GM23338 (cell line): ENCODE results near the gene UPK2. TPM values are rescaled to one million over a fixed set of nuclear protein-coding genes. Genes with fewer than 3 reads are reported as not detected.

ENCODE experiments used
- ATAC-seq: fragments of 200-7000 bp; cut with Tn5 transposase; 3 replicates; pipeline ENCODE4 v1.9.1; 2020
- DNase-seq: peaks from one replicate; pipeline ENCODE4 v3.0.0-alpha.2; 2015; ENCODE audit warnings: low spot score
- H2AFZ ChIP-seq: fragments of 200-600 bp; sonication (generic); 2 replicates; pipeline ENCODE4 v1.8.0; 2016; ENCODE audit warnings: antibody characterized with exemption, mild to moderate bottlenecking, moderate library complexity
- H3F3A ChIP-seq: fragments of 200-600 bp; sonication (generic); replicated peaks from 2 replicates; pipeline ENCODE4 v1.8.0; 2017; ENCODE audit warnings: antibody characterized with exemption, mixed run types, low read depth
- H3K27ac ChIP-seq: fragments of 200-600 bp; sonication (generic); 2 replicates; pipeline ENCODE4 v1.6.1; 2016; ENCODE audit warnings: low read depth
- H3K27me3 ChIP-seq: fragments of 200-600 bp; sonication (generic); 2 replicates; pipeline ENCODE4 v1.8.0; 2016; ENCODE audit warnings: mild to moderate bottlenecking, mixed run types, moderate library complexity; ENCODE audit not compliant: insufficient read depth
- H3K36me3 ChIP-seq: fragments of 200-600 bp; sonication (generic); 2 replicates; pipeline ENCODE4 v1.8.0; 2016; ENCODE audit warnings: mild to moderate bottlenecking; ENCODE audit not compliant: insufficient read depth
- H3K4me1 ChIP-seq: fragments of 200-600 bp; sonication (generic); 2 replicates; pipeline ENCODE4 v1.8.0; 2016; ENCODE audit warnings: mild to moderate bottlenecking, moderate library complexity; ENCODE audit not compliant: insufficient read depth
- H3K4me2 ChIP-seq: fragments of 200-600 bp; sonication (generic); 2 replicates; pipeline ENCODE4 v1.7.1; 2017; ENCODE audit warnings: mixed run types
- H3K4me3 ChIP-seq: fragments of 200-600 bp; sonication (generic); 2 replicates; pipeline ENCODE4 v1.6.1; 2016; ENCODE audit warnings: mixed run types
- H3K79me2 ChIP-seq: fragments of 200-600 bp; sonication (generic); replicated peaks from 2 replicates; pipeline ENCODE4 v1.8.0; 2017; ENCODE audit warnings: mild to moderate bottlenecking; ENCODE audit not compliant: insufficient read depth
- H3K9me2 ChIP-seq: fragments of 200-600 bp; sonication (generic); 2 replicates; pipeline ENCODE4 v1.8.0; 2017; ENCODE audit not compliant: insufficient read depth
- H4K20me1 ChIP-seq: fragments of 200-600 bp; sonication (generic); replicated peaks from 2 replicates; pipeline ENCODE4 v1.8.0; 2017; ENCODE audit warnings: mild to moderate bottlenecking; ENCODE audit not compliant: insufficient read depth
- H3K27ac Mint-ChIP-seq: 2 replicates; pipeline ENCODE4 v1.8.0; 2020; ENCODE audit warnings: inconsistent platforms, mild to moderate bottlenecking, moderate library complexity, mixed read lengths
- H3K27me3 Mint-ChIP-seq: 3 replicates; pipeline ENCODE4 v1.8.0; 2022; ENCODE audit warnings: low read depth, mild to moderate bottlenecking, moderate library complexity, mixed read lengths, inconsistent platforms; ENCODE audit not compliant: insufficient read depth, poor library complexity
- H3K36me3 Mint-ChIP-seq: 3 replicates; pipeline ENCODE4 v1.8.0; 2021; ENCODE audit warnings: low read depth, mild to moderate bottlenecking, inconsistent platforms, moderate library complexity, mixed read lengths
- H3K4me1 Mint-ChIP-seq: 3 replicates; pipeline ENCODE4 v1.8.0; 2020; ENCODE audit warnings: mild to moderate bottlenecking, inconsistent platforms, mixed read lengths
- H3K4me3 Mint-ChIP-seq: 3 replicates; pipeline ENCODE4 v1.8.0; 2021; ENCODE audit warnings: moderate library complexity, mild to moderate bottlenecking, inconsistent platforms, mixed read lengths
- H3K9me3 Mint-ChIP-seq: 3 replicates; pipeline ENCODE4 v1.8.0; 2020; ENCODE audit warnings: moderate library complexity, mild to moderate bottlenecking, inconsistent platforms, mixed read lengths
- CREB1 ChIP-seq: fragments of 250-450 bp; sonication (Bioruptor Pico); IDR thresholded peaks from 2 replicates; pipeline ENCODE4 v1.5.0; 2020; ENCODE audit warnings: low read depth, mild to moderate bottlenecking, moderate library complexity
- EZH2 ChIP-seq: fragments of 200-600 bp; sonication (generic); IDR thresholded peaks from one replicate; pipeline ENCODE4 v1.8.0; 2017; ENCODE audit warnings: antibody characterized with exemption, mild to moderate bottlenecking, low read depth; ENCODE audit not compliant: unreplicated experiment
- EZH2phosphoT487 ChIP-seq: fragments of 200-600 bp; sonication (generic); IDR thresholded peaks from one replicate; pipeline ENCODE4 v1.8.1; 2018; ENCODE audit warnings: antibody characterized with exemption; ENCODE audit not compliant: unreplicated experiment
- JUNB ChIP-seq: IDR thresholded peaks from one replicate; pipeline ENCODE4 v1.6.1; 2016; ENCODE audit warnings: antibody characterized with exemption; ENCODE audit not compliant: unreplicated experiment
- NANOG ChIP-seq: IDR thresholded peaks from 2 replicates; pipeline ENCODE4 v1.6.1; 2016; ENCODE audit warnings: antibody characterized with exemption, borderline replicate concordance
- POLR2AphosphoS5 ChIP-seq: IDR thresholded peaks from 2 replicates; pipeline ENCODE4 v1.6.1; 2016; ENCODE audit warnings: antibody characterized with exemption, low read depth
- STAT1 ChIP-seq: IDR thresholded peaks from one replicate; pipeline ENCODE4 v1.6.1; 2016; ENCODE audit warnings: antibody characterized with exemption; ENCODE audit not compliant: unreplicated experiment
- ZNF114 ChIP-seq: fragments of 250-450 bp; sonication (Bioruptor Pico); IDR thresholded peaks from 2 replicates; pipeline ENCODE4 v1.5.0; 2020; ENCODE audit warnings: mild to moderate bottlenecking, moderate library complexity
- ZNF331 ChIP-seq: fragments of 250-450 bp; sonication (Bioruptor Pico); IDR thresholded peaks from 2 replicates; pipeline ENCODE4 v1.5.0; 2020; ENCODE audit warnings: low read depth, mild to moderate bottlenecking, moderate library complexity
- polyA plus RNA-seq: library from polyadenylated mRNA; unstranded; fragments of >200 nt; fragmentation: Nextera tagmentation; extraction: Ambion mirVana; gene quantifications from 2 replicates; pipeline ENCODE4 v1.2.1, GENCODE V29; 2016
- total RNA-seq: library from RNA; depleted of rRNA; stranded (reverse); fragments of >200 nt; shearing (Covaris generic); gene quantifications from 2 replicates; pipeline ENCODE4 v1.2.3, GENCODE V29; 2014
- TF ChIP-seq, protein P1 (sequence below): IDR thresholded peaks from one replicate; pipeline ENCODE4 v1.6.1; 2018; ENCODE audit warnings: antibody characterized with exemption; ENCODE audit not compliant: unreplicated experiment
- TF ChIP-seq, protein P2 (sequence below): IDR thresholded peaks from 2 replicates; pipeline ENCODE4 v1.6.1; 2016; ENCODE audit warnings: antibody characterized with exemption
- TF ChIP-seq, protein P3 (sequence below): fragments of 250-450 bp; sonication (Bioruptor Pico); IDR thresholded peaks from 2 replicates; pipeline ENCODE4 v1.5.0; 2020; ENCODE audit warnings: mild to moderate bottlenecking, moderate library complexity
- TF ChIP-seq, protein P4 (sequence below), 2 experiments: fragments of 200-600 bp in 1 of 2; sonication (generic) in 1 of 2; conservative IDR thresholded peaks; 2 replicates each; pipeline versions ENCODE4 v1.5.1 to v1.6.1; 2016 to 2017; ENCODE audit warnings: antibody characterized with exemption in 2 of 2, low read depth in 2 of 2, mild to moderate bottlenecking in 2 of 2, moderate library complexity in 1 of 2

Gene UPK2
- total and polyA plus RNA-seq, 2 experiments from 2014 or later, result 0.74 TPM; not detected in 1

DNA sequence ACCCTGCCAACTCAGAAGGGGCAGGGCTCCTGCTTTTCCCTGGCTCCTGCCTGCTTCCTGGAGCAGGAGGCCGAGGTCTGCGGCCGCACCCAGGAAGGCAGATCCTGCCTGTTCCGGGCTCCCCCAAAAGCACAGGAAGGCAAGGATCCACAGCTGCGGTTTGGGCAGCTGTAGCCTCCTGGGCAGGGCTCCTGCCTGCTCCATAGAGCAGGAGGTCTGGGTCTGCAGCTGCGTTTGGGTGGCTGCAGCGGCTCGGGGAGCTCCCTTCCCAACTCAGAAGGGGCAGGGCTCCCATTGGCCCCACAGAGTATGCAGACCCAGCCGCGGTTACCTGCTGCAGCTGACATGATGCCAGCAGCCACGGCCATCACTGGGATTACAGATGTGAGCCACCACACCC lies 5.5 kb downstream of the UPK2 start:
- no peaks in the 10 kb centered on the region for H3K79me2 ChIP-seq

More for the DNA sequence above, 5.5 kb downstream of the UPK2 start:
- Histone ChIP-seq H3K36me3 (no peaks in the 10 kb centered on the region), H3K4me3 (no peak overlapping the region), H2AFZ (peak overlapping the region; percentile 63; the same call in 1 of the 2 replicates), H3K27me3 (no peaks in the 10 kb centered on the region), H3K4me1 (no peaks in the 10 kb centered on the region), H3K27ac (no peak overlapping the region), H3K4me2 (no peak overlapping the region), H4K20me1 (no peaks in the 10 kb centered on the region), H3K9me2 (no peaks in the 10 kb centered on the region), H3F3A (no peaks in the 10 kb centered on the region)
- H3K27me3 Mint-ChIP-seq, result peaks cover 12% of the 10 kb centered on the region
- no peak overlapping the region for H3K27ac Mint-ChIP-seq
- no peaks in the 10 kb centered on the region for H3K9me3 Mint-ChIP-seq
- H3K4me3 Mint-ChIP-seq, result no peak overlapping the region
- H3K36me3 Mint-ChIP-seq, result no peaks in the 10 kb centered on the region
- no peaks in the 10 kb centered on the region; the same call in 2 of the 3 replicates for H3K4me1 Mint-ChIP-seq
- DNase-seq, result peak; percentile 30
- ATAC-seq, result peak; percentile 81
- TF ChIP-seq ZNF114 (CRISPR knock-in tag) (no peak), CREB1 (CRISPR knock-in tag) (no peak), EZH2 (no peak), EZH2phosphoT487 (no peak), NANOG (no peak), ZNF331 (no peak), STAT1 (no peak), JUNB (no peak), POLR2AphosphoS5 (no peak)
- TF ChIP-seq, protein P1, sequence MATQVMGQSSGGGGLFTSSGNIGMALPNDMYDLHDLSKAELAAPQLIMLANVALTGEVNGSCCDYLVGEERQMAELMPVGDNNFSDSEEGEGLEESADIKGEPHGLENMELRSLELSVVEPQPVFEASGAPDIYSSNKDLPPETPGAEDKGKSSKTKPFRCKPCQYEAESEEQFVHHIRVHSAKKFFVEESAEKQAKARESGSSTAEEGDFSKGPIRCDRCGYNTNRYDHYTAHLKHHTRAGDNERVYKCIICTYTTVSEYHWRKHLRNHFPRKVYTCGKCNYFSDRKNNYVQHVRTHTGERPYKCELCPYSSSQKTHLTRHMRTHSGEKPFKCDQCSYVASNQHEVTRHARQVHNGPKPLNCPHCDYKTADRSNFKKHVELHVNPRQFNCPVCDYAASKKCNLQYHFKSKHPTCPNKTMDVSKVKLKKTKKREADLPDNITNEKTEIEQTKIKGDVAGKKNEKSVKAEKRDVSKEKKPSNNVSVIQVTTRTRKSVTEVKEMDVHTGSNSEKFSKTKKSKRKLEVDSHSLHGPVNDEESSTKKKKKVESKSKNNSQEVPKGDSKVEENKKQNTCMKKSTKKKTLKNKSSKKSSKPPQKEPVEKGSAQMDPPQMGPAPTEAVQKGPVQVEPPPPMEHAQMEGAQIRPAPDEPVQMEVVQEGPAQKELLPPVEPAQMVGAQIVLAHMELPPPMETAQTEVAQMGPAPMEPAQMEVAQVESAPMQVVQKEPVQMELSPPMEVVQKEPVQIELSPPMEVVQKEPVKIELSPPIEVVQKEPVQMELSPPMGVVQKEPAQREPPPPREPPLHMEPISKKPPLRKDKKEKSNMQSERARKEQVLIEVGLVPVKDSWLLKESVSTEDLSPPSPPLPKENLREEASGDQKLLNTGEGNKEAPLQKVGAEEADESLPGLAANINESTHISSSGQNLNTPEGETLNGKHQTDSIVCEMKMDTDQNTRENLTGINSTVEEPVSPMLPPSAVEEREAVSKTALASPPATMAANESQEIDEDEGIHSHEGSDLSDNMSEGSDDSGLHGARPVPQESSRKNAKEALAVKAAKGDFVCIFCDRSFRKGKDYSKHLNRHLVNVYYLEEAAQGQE, result no peak
- TF ChIP-seq, protein P2, sequence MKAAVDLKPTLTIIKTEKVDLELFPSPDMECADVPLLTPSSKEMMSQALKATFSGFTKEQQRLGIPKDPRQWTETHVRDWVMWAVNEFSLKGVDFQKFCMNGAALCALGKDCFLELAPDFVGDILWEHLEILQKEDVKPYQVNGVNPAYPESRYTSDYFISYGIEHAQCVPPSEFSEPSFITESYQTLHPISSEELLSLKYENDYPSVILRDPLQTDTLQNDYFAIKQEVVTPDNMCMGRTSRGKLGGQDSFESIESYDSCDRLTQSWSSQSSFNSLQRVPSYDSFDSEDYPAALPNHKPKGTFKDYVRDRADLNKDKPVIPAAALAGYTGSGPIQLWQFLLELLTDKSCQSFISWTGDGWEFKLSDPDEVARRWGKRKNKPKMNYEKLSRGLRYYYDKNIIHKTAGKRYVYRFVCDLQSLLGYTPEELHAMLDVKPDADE, result no peak
- TF ChIP-seq, protein P3, sequence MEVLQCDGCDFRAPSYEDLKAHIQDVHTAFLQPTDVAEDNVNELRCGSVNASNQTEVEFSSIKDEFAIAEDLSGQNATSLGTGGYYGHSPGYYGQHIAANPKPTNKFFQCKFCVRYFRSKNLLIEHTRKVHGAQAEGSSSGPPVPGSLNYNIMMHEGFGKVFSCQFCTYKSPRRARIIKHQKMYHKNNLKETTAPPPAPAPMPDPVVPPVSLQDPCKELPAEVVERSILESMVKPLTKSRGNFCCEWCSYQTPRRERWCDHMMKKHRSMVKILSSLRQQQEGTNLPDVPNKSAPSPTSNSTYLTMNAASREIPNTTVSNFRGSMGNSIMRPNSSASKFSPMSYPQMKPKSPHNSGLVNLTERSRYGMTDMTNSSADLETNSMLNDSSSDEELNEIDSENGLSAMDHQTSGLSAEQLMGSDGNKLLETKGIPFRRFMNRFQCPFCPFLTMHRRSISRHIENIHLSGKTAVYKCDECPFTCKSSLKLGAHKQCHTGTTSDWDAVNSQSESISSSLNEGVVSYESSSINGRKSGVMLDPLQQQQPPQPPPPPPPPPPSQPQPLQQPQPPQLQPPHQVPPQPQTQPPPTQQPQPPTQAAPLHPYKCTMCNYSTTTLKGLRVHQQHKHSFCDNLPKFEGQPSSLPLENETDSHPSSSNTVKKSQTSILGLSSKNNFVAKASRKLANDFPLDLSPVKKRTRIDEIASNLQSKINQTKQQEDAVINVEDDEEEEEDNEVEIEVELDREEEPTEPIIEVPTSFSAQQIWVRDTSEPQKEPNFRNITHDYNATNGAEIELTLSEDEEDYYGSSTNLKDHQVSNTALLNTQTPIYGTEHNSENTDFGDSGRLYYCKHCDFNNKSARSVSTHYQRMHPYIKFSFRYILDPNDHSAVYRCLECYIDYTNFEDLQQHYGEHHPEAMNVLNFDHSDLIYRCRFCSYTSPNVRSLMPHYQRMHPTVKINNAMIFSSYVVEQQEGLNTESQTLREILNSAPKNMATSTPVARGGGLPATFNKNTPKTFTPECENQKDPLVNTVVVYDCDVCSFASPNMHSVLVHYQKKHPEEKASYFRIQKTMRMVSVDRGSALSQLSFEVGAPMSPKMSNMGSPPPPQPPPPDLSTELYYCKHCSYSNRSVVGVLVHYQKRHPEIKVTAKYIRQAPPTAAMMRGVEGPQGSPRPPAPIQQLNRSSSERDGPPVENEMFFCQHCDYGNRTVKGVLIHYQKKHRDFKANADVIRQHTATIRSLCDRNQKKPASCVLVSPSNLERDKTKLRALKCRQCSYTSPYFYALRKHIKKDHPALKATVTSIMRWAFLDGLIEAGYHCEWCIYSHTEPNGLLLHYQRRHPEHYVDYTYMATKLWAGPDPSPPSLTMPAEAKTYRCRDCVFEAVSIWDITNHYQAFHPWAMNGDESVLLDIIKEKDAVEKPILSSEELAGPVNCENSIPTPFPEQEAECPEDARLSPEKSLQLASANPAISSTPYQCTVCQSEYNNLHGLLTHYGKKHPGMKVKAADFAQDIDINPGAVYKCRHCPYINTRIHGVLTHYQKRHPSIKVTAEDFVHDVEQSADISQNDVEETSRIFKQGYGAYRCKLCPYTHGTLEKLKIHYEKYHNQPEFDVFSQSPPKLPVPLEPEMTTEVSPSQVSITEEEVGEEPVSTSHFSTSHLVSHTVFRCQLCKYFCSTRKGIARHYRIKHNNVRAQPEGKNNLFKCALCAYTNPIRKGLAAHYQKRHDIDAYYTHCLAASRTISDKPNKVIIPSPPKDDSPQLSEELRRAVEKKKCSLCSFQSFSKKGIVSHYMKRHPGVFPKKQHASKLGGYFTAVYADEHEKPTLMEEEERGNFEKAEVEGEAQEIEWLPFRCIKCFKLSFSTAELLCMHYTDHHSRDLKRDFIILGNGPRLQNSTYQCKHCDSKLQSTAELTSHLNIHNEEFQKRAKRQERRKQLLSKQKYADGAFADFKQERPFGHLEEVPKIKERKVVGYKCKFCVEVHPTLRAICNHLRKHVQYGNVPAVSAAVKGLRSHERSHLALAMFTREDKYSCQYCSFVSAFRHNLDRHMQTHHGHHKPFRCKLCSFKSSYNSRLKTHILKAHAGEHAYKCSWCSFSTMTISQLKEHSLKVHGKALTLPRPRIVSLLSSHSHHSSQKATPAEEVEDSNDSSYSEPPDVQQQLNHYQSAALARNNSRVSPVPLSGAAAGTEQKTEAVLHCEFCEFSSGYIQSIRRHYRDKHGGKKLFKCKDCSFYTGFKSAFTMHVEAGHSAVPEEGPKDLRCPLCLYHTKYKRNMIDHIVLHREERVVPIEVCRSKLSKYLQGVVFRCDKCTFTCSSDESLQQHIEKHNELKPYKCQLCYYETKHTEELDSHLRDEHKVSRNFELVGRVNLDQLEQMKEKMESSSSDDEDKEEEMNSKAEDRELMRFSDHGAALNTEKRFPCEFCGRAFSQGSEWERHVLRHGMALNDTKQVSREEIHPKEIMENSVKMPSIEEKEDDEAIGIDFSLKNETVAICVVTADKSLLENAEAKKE, result no peak
- TF ChIP-seq, protein P4, sequence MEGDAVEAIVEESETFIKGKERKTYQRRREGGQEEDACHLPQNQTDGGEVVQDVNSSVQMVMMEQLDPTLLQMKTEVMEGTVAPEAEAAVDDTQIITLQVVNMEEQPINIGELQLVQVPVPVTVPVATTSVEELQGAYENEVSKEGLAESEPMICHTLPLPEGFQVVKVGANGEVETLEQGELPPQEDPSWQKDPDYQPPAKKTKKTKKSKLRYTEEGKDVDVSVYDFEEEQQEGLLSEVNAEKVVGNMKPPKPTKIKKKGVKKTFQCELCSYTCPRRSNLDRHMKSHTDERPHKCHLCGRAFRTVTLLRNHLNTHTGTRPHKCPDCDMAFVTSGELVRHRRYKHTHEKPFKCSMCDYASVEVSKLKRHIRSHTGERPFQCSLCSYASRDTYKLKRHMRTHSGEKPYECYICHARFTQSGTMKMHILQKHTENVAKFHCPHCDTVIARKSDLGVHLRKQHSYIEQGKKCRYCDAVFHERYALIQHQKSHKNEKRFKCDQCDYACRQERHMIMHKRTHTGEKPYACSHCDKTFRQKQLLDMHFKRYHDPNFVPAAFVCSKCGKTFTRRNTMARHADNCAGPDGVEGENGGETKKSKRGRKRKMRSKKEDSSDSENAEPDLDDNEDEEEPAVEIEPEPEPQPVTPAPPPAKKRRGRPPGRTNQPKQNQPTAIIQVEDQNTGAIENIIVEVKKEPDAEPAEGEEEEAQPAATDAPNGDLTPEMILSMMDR (conservative IDR thresholded peaks at IDR 0.05; ENCODE audit: low read depth in 2 of 2), result no peak
